ENCODE data around the gene INSYN2B.

- TF ChIP-seq E2F1 (CRISPR knock-in tag; IDR thresholded peaks at IDR 0.05): no peak
- no peak for TF ChIP-seq NFYB (CRISPR knock-in tag; conservative IDR thresholded peaks at IDR 0.05; ENCODE audit: low read depth)
- no peak for TF ChIP-seq FOXK1 (CRISPR knock-in tag; IDR thresholded peaks at IDR 0.05)
- TF ChIP-seq CTCF (IDR thresholded peaks at IDR 0.05): no peak
- no peak for TF ChIP-seq CREM (CRISPR knock-in tag; IDR thresholded peaks at IDR 0.05)
- no peak for TF ChIP-seq SMAD3 (CRISPR knock-in tag; IDR thresholded peaks at IDR 0.05; ENCODE audit: borderline replicate concordance)
- no peak for TF ChIP-seq ATF3 (CRISPR knock-in tag; conservative IDR thresholded peaks at IDR 0.05)
- no peak for TF ChIP-seq ZSCAN18 (CRISPR knock-in tag; IDR thresholded peaks at IDR 0.05)
- TF ChIP-seq AR (CRISPR knock-in tag; IDR thresholded peaks at IDR 0.05): no peak
- TF ChIP-seq ZNF532 (CRISPR knock-in tag; IDR thresholded peaks at IDR 0.05; ENCODE audit: borderline replicate concordance): no peak
- no peak for TF ChIP-seq USF2 (CRISPR knock-in tag; IDR thresholded peaks at IDR 0.05)
- TF ChIP-seq TEAD4 (CRISPR knock-in tag; IDR thresholded peaks at IDR 0.05): no peak
- TF ChIP-seq STAT6 (CRISPR knock-in tag; conservative IDR thresholded peaks at IDR 0.05; ENCODE audit: low read depth): no peak
These were observed 40.6 kb downstream of the INSYN2B start for GRCh38 chr5:169939731-169940130.

Data from WTC11 (cell line).